Heart right ventricle (tissue), 16 donors: ENCODE data around the gene PTPRD. TPM values are rescaled to one million over a fixed set of nuclear protein-coding genes. Genes with fewer than 3 reads are reported as not detected.

Experiments used
- ATAC-seq, 8 donors: fragments of 200-7000 bp; cut with Tn5 transposase; one replicate each; pipeline ENCODE4 v1.9.1; 2020; ENCODE audit warnings: mild to moderate bottlenecking in 8 of 8, moderate library complexity in 8 of 8, moderate number of reproducible peaks in 1 of 8
- DNase-seq, 2 donors: peaks; one replicate each; pipeline ENCODE4 v3.0.0-alpha.2; 2020
- H3K27ac ChIP-seq, 10 donors: fragments of 200-600 bp; sonication (generic) in 2 of 10; one replicate each; pipeline versions ENCODE4 v1.5.0 to v1.8.0; 2020 to 2022; ENCODE audit warnings: mild to moderate bottlenecking in 3 of 10
- H3K27me3 ChIP-seq, 7 donors: fragments of 200-600 bp; one replicate each; pipeline ENCODE4 v1.8.0; 2021 to 2022; ENCODE audit warnings: mild to moderate bottlenecking in 2 of 7
- H3K36me3 ChIP-seq, 9 donors: fragments of 200-600 bp; sonication (generic) in 1 of 9; one replicate each; pipeline versions ENCODE4 v1.5.0 to v1.8.0; 2020 to 2022; ENCODE audit warnings: mild to moderate bottlenecking in 2 of 9
- H3K4me1 ChIP-seq, 9 donors: fragments of 200-600 bp; sonication (generic) in 1 of 9; one replicate each; pipeline versions ENCODE4 v1.5.0 to v1.8.0; 2020 to 2022; ENCODE audit warnings: mild to moderate bottlenecking in 4 of 9
- H3K4me3 ChIP-seq, 10 donors: fragments of 200-600 bp; sonication (generic) in 2 of 10; one replicate each; pipeline versions ENCODE4 v1.5.0 to v1.8.0; 2020 to 2022; ENCODE audit warnings: mild to moderate bottlenecking in 7 of 10, moderate library complexity in 2 of 10
- H3K9me3 ChIP-seq, 11 donors: fragments of 200-600 bp in 10 of 11; sonication (generic) in 2 of 11; one replicate each; pipeline versions ENCODE4 v1.5.0 to v1.8.0; 2013 to 2022; ENCODE audit warnings: mild to moderate bottlenecking in 2 of 11, control low read depth in 1 of 11, moderate library complexity in 1 of 11
- CTCF ChIP-seq, 9 donors: fragments of 200-600 bp; sonication (generic) in 2 of 9; IDR thresholded peaks; one replicate each; pipeline versions ENCODE4 v1.5.0 to v1.8.0; 2021 to 2022; ENCODE audit warnings: antibody characterized with exemption in 9 of 9, mild to moderate bottlenecking in 5 of 9, moderate library complexity in 1 of 9
- WGBS, 2 donors: extraction: QIAGEN DNeasy Blood & Tissue Kit; methylation state at CpG; one replicate each; pipeline ENCODE4 v1.1.7; 2013; ENCODE audit warnings: inconsistent platforms in 1 of 2; 5-methylcytosine and 5-hydroxymethylcytosine counted together
- intact Hi-C, 10 donors: fragments of 100-400 bp; cut with DNase I; formaldehyde crosslinking; loops; one replicate each; pipeline versions ENCODE4 v1.11.1 to v1.14.2; 2022
- polyA plus RNA-seq, 2 donors: library from polyadenylated mRNA; stranded (reverse); fragments of 200-250 nt; gene quantifications; one replicate each; pipeline ENCODE4 v1.2.3, GENCODE V29; 2013
- total RNA-seq, 10 donors: library from RNA; stranded (reverse); fragmentation: NEBNext Ultra II Directional in 3 of 10; extraction: Animal tissue kit (Norgen Biotek cat#: 25700) in 3 of 10; gene quantifications; one replicate each; pipeline versions ENCODE4 v1.2.1 to v1.2.4, GENCODE V29; 2021 to 2023
- donor health status: Arrhythmogenic right ventricular cardiomyopathy.
- donor health status: ischemic (EF 13 %, LVEDD 7.1; RV severe dilation, severe dysfunction).
- donor health status: healthy with polysubstance abuse.
- donor health status: DM: no; HTN: yes; CAD: no.
- donor health status: DM: no; HTN: no; CAD: no.
- donor health status: ischemic (EF 25% LVEDD 6.9; RV normal size, moderate dysfunction).
- donor health status: ischemic (EF 25% LVEDD 5.7; RV mildly dilated, moderate dysfunction).
- donor health status: healthy.
- donor health status: DM: yes; HTN: yes; CAD: no.
- donor health status: Ischemic cardiomyopathy.
- donor health status: ischemic (EF 35%, LVEDD 5.7; RV mildly dilated, moderate dysfunction).
- donor health status: nonischemic (EF 11% LVEDD 7.7; RV severe dilation, severe dysfunction).
- donor health status: DM: yes; HTN: yes; CAD: no.
- donor health status: PGD.
- donor health status: ischemic (EF 29% LVEDD 5.4; RV normal size, mild dysfunction).
- donor health status: nonischemic (EF 23%, LVEDD 6.1; RV moderate dilation, normal function).

PTPRD gene
- total and polyA plus RNA-seq, 12 donors, result 1.4 to 25.2 (median 13.0) TPM

- Histone ChIP-seq H3K4me1 (peaks cover 0 to 7% (median 0%) of the 10 kb centered on the region in 9 donors), H3K27me3 (no peaks in the 10 kb centered on the region), H3K27ac (no peak overlapping the region), H3K4me3 (no peak overlapping the region), H3K9me3 (peaks cover 0 to 6% (median 0%) of the 10 kb centered on the region in 11 donors), H3K36me3 (no peaks in the 10 kb centered on the region)
- TF ChIP-seq CTCF (IDR thresholded peaks at IDR 0.05), result peak in 7 of 9 donors; percentile 8 to 40 (median 25)
- ATAC-seq (peak in 1 of 8 donors; percentile 25), DNase-seq (no peak)
- intact Hi-C loops, result no loop called here
- WGBS, 2 donors, result 24 to 44% methylated on average over 8 of the region's 8 CpGs
These were observed 614.1 kb downstream of the PTPRD start for GRCh38 chr9:9998491-9999287.

- ATAC-seq (no peak), DNase-seq (no peak)
- Histone ChIP-seq H3K36me3 (no peaks in the 10 kb centered on the region), H3K27ac (no peak overlapping the region), H3K27me3 (no peaks in the 10 kb centered on the region), H3K9me3 (peaks cover 0 to 6% (median 0%) of the 10 kb centered on the region in 11 donors), H3K4me1 (peaks cover 0 to 7% (median 0%) of the 10 kb centered on the region in 9 donors), H3K4me3 (no peak overlapping the region)
- intact Hi-C loops, result no loop called here
- WGBS, 2 donors, result 42 to 46% methylated on average over 2 of the region's 2 CpGs
- TF ChIP-seq CTCF (IDR thresholded peaks at IDR 0.05), result no peak
These were observed 615.2 kb downstream of the PTPRD start for GRCh38 chr9:9997585-9997984.

- no peak for TF ChIP-seq CTCF (IDR thresholded peaks at IDR 0.05)
- no peaks in the 10 kb centered on the region for H3K9me3 ChIP-seq
- no peaks in the 10 kb centered on the region for H3K36me3 ChIP-seq
- H3K27me3 ChIP-seq, result no peaks in the 10 kb centered on the region
- ATAC-seq, result no peak
- intact Hi-C loops, result no loop called here
- DNase-seq, result no peak
- no peak overlapping the region for H3K4me3 ChIP-seq
- H3K27ac ChIP-seq, result no peak overlapping the region
- H3K4me1 ChIP-seq, result peaks cover 0 to 7% (median 0%) of the 10 kb centered on the region in 9 donors
These were observed 616.5 kb downstream of the PTPRD start for GRCh38 chr9:9996259-9996658.

GRCh38 chr9:9992936-9993335 is 619.9 kb downstream of the PTPRD start:
- Histone ChIP-seq H3K27ac (no peak overlapping the region), H3K4me3 (no peak overlapping the region), H3K9me3 (peaks cover 0 to 19% (median 0%) of the 10 kb centered on the region in 11 donors), H3K36me3 (no peaks in the 10 kb centered on the region), H3K27me3 (no peaks in the 10 kb centered on the region), H3K4me1 (no peaks in the 10 kb centered on the region)
- ATAC-seq, result no peak
- no peak for DNase-seq
- intact Hi-C loops, result loop anchor here in 1 of 10 donors (2.0 kb wide), 1 partner anchor 14 kb away; no protein-coding TSS in a partner anchor
- no peak for TF ChIP-seq CTCF (IDR thresholded peaks at IDR 0.05)
- WGBS, 2 donors, result 87 to 97% methylated on average over 1 of the region's 1 CpG
